ENCODE measurements around the gene NPSR1. TPM values are rescaled to one million over a fixed set of nuclear protein-coding genes. Genes with fewer than 3 reads are reported as not detected.

The NPSR1 gene
- not detected in 2 replicates for total RNA-seq

DNA sequence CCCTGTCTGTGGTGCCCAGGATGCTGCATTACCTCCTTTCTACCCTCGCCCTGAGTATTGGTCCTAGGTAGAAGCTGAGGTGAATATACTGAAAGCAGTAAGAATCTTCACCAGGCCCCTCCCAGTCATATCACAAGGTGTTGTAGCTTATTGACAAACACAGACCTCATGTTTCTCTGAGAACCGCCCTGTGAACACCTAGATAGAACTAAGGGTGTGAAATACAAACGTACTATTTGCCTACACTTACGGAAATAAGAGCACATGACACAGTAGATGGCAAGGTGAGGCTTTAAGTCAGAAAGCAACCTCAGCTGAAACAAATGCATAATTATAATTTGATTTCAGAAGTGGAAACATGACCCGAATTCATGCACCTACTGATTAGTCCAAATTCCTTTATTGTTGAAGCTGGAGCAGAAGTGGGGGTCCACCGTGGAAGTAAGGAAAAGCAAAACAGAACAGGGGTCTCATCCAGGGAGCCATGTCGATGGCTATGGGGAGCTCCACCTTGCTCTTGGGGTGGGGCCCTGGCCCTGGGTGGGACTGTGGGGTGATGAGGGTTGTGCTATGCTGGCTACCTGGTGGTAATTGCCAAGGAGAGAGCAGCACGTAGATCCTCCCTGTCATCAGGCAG lies at the start of gene NPSR1:
Gene NPSR1 (plus strand): TSS at position 587 of the 637 bp plus-strand sequence. CDS start 195 bp downstream, outside the sequence.

